Liver (tissue), 3 donors: ENCODE data around the gene BATF.

Experiments used
- ATF3 ChIP-seq: IDR thresholded peaks from 2 replicates; pipeline ENCODE4 v1.6.1; 2016; ENCODE audit warnings: antibody characterized with exemption
- CTCF ChIP-seq: fragments of 150-350 bp; IDR thresholded peaks from 2 replicates; pipeline ENCODE4 v1.5.1; 2017; ENCODE audit warnings: improper control_type of control experiment, low read depth, low read length; ENCODE audit not compliant: missing input control
- GABPA ChIP-seq, 2 donors: IDR thresholded peaks in 1 of 2; conservative IDR thresholded peaks in 1 of 2; 2 replicates each; pipeline ENCODE4 v1.6.1; 2016; ENCODE audit warnings: antibody characterized with exemption in 2 of 2, mild to moderate bottlenecking in 1 of 2, moderate library complexity in 1 of 2
- RAD21 ChIP-seq, 2 donors: IDR thresholded peaks; 2 replicates each; pipeline ENCODE4 v1.6.1; 2016; ENCODE audit warnings: antibody characterized with exemption in 2 of 2, mild to moderate bottlenecking in 2 of 2
- donor health status: healthy.
- donor health status: healthy.

GRCh38 chr14:75494896-75495295, 27.4 kb upstream of the BATF start:
- no peak for TF ChIP-seq CTCF
- TF ChIP-seq GABPA (IDR thresholded peaks at IDR 0.05 in 1 of 2, conservative IDR thresholded peaks at IDR 0.05 in 1 of 2): no peak
- no peak for TF ChIP-seq ATF3
- no peak for TF ChIP-seq RAD21 (IDR thresholded peaks at IDR 0.05)
